HG03575 (cell line): Measurements from ENCODE around the gene ZFYVE27.

ENCODE experiments used
- ATAC-seq: cut with Tn5 transposase; IDR thresholded peaks from one replicate; pipeline ENCODE4 v1.9.1; 2021; ENCODE audit not compliant: unreplicated experiment, insufficient number of reproducible peaks, low FRiP score; ENCODE audit errors: extremely low read depth

Gene ZFYVE27

GRCh38 chr10:97713826-97714400 is 23.0 kb upstream of the ZFYVE27 start:
- ATAC-seq, result no peak

GRCh38 chr10:97714401-97715258 is 22.3 kb upstream of the ZFYVE27 start:
- ATAC-seq, result no peak

- ATAC-seq, result no peak
These were observed 21.6 kb upstream of the ZFYVE27 start for GRCh38 chr10:97715259-97715874.

- no peak for ATAC-seq
These were observed 19.3 kb upstream of the ZFYVE27 start for GRCh38 chr10:97717627-97718026.

GRCh38 chr10:97718178-97718577 is 18.8 kb upstream of the ZFYVE27 start:
- no peak for ATAC-seq

GRCh38 chr10:97718659-97719142 is 18.2 kb upstream of the ZFYVE27 start:
- no peak for ATAC-seq

- ATAC-seq, result no peak
These were observed 17.3 kb upstream of the ZFYVE27 start for GRCh38 chr10:97719602-97720001.

GRCh38 chr10:97721871-97722780 is 14.8 kb upstream of the ZFYVE27 start:
- ATAC-seq, result no peak

GRCh38 chr10:97723001-97723400 is 13.9 kb upstream of the ZFYVE27 start:
- no peak for ATAC-seq

- no peak for ATAC-seq
These were observed 12.5 kb upstream of the ZFYVE27 start for GRCh38 chr10:97724341-97724941.

GRCh38 chr10:97726636-97727178 is 10.2 kb upstream of the ZFYVE27 start:
- no peak for ATAC-seq

GRCh38 chr10:97729014-97729413 is 7.9 kb upstream of the ZFYVE27 start:
- no peak for ATAC-seq

GRCh38 chr10:97731346-97732051 is 5.4 kb upstream of the ZFYVE27 start:
- ATAC-seq, result no peak

GRCh38 chr10:97732052-97732359 is 4.9 kb upstream of the ZFYVE27 start:
- ATAC-seq, result no peak

- no peak for ATAC-seq
These were observed 3.7 kb upstream of the ZFYVE27 start for GRCh38 chr10:97733256-97733655.

GRCh38 chr10:97734021-97734420 is 2.9 kb upstream of the ZFYVE27 start:
- no peak for ATAC-seq

- ATAC-seq, result peak; percentile 15
These were observed 476 bp upstream of the ZFYVE27 start for GRCh38 chr10:97736403-97736901.

- no peak for ATAC-seq
These were observed 890 bp downstream of the ZFYVE27 start for GRCh38 chr10:97737770-97738265.
